ENCODE data around the gene POPDC2. TPM values are rescaled to one million over a fixed set of nuclear protein-coding genes. Genes with fewer than 3 reads are reported as not detected.
A peak's percentile ranks its signal among the peaks of the same experiment; 100 is the strongest.

The POPDC2 gene, protein sequence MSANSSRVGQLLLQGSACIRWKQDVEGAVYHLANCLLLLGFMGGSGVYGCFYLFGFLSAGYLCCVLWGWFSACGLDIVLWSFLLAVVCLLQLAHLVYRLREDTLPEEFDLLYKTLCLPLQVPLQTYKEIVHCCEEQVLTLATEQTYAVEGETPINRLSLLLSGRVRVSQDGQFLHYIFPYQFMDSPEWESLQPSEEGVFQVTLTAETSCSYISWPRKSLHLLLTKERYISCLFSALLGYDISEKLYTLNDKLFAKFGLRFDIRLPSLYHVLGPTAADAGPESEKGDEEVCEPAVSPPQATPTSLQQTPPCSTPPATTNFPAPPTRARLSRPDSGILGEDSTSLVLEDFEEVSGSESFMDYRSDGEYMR
- total RNA-seq (2021; ENCODE audit: unreplicated experiment) (0.15 TPM), Bru-seq, nascent RNA (percentile 25 among the genes with signal in this experiment), BruChase-seq, experiment 1, labeled RNA remaining after a 2-hour chase (percentile 31 among the genes with signal in this experiment), BruChase-seq, experiment 2, labeled RNA remaining after a 6-hour chase (percentile 28 among the genes with signal in this experiment)
- polyA plus RNA-seq (2012; ENCODE audit: insufficient read length) = not detected
- long read RNA-seq = 0 reads

DNA sequence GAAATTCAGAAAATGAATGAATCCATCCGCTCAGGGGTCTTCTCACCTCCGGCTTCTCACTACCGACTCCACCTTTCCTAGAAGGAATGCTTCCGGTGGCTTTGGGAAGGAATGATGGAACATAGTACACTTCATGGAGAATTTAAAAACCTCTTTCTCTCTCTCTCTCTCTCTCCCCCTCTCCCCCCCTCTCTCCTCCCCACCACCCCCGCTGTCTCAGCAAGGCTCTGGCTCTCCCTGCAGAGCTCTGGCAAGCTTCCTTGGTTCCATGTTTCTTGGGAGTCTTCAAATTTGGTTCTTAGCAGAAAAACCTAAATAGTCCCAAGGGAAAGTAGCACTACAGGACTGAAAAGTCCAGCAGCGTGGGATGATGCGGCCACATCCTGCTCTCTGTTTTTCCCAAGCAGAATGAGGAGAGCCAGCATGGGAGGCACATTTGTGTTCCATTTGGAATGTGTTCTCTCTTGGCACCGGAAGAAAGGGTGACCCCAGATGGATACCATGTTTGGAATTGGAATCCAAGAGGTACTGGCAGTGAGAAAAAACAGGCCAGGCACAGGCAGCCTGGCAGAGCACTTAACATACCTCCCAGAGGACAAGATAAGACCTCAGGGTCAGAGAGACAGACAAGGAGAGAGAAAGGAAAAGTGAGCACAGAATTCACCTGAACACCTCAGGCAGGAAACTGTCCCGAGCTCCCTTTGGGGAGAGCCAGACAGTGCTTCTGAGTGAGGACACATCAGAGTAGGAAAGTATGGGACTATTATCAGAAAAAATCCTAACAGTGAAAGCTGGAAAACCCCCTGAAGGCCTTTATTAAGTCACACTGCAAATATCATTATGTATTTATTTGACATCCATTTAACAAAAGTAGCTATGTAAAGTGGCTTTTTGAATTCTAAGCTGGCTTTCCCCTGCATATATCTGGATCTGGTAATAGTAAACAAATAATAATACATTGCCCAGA is at the start of gene POPDC2:
Gene POPDC2, minus strand, starts transcription at position 116 of the 967 bp plus-strand sequence. CDS start 166 bp downstream, outside the sequence.
- no peak within 1 kb of the TSS for H3K27ac ChIP-seq (ENCODE audit: low read length)
- ChIA-PET CTCF (no interaction called here), POLR2A (no interaction called here)
- intact Hi-C loops (cut with micrococcal nuclease; ENCODE audit: unreplicated experiment) = no loop called here
- H3K4me1 ChIP-seq (ENCODE audit: control insufficient read depth, insufficient read depth, low read length) = no peaks in the 10 kb centered on the region
- H3K27me3 ChIP-seq (ENCODE audit: control insufficient read depth, insufficient read depth, low read length) = peaks cover 7% of the 10 kb centered on the region; the same call in 1 of the 2 replicates
- no peaks in the 10 kb centered on the region for H3K36me3 ChIP-seq (ENCODE audit: control insufficient read depth, insufficient read depth, low read length)
- H3K9me3 ChIP-seq (ENCODE audit: control insufficient read depth, insufficient read depth, low read depth, low read length) = no peaks in the 10 kb centered on the region
- BruUV-seq (replicated peaks) = no TSS peak
- no peak for TF ChIP-seq POLR2AphosphoS5 (IDR thresholded peaks at IDR 0.05; ENCODE audit: low read depth, low read length)
- no peak for TF ChIP-seq TCF7L2 (IDR thresholded peaks at IDR 0.05; ENCODE audit: low read depth, low read length)
- TF ChIP-seq, protein P1, sequence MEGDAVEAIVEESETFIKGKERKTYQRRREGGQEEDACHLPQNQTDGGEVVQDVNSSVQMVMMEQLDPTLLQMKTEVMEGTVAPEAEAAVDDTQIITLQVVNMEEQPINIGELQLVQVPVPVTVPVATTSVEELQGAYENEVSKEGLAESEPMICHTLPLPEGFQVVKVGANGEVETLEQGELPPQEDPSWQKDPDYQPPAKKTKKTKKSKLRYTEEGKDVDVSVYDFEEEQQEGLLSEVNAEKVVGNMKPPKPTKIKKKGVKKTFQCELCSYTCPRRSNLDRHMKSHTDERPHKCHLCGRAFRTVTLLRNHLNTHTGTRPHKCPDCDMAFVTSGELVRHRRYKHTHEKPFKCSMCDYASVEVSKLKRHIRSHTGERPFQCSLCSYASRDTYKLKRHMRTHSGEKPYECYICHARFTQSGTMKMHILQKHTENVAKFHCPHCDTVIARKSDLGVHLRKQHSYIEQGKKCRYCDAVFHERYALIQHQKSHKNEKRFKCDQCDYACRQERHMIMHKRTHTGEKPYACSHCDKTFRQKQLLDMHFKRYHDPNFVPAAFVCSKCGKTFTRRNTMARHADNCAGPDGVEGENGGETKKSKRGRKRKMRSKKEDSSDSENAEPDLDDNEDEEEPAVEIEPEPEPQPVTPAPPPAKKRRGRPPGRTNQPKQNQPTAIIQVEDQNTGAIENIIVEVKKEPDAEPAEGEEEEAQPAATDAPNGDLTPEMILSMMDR (IDR thresholded peaks at IDR 0.05) = no peak
- TF ChIP-seq, protein P2, sequence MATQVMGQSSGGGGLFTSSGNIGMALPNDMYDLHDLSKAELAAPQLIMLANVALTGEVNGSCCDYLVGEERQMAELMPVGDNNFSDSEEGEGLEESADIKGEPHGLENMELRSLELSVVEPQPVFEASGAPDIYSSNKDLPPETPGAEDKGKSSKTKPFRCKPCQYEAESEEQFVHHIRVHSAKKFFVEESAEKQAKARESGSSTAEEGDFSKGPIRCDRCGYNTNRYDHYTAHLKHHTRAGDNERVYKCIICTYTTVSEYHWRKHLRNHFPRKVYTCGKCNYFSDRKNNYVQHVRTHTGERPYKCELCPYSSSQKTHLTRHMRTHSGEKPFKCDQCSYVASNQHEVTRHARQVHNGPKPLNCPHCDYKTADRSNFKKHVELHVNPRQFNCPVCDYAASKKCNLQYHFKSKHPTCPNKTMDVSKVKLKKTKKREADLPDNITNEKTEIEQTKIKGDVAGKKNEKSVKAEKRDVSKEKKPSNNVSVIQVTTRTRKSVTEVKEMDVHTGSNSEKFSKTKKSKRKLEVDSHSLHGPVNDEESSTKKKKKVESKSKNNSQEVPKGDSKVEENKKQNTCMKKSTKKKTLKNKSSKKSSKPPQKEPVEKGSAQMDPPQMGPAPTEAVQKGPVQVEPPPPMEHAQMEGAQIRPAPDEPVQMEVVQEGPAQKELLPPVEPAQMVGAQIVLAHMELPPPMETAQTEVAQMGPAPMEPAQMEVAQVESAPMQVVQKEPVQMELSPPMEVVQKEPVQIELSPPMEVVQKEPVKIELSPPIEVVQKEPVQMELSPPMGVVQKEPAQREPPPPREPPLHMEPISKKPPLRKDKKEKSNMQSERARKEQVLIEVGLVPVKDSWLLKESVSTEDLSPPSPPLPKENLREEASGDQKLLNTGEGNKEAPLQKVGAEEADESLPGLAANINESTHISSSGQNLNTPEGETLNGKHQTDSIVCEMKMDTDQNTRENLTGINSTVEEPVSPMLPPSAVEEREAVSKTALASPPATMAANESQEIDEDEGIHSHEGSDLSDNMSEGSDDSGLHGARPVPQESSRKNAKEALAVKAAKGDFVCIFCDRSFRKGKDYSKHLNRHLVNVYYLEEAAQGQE (IDR thresholded peaks at IDR 0.05; ENCODE audit: insufficient read depth in 1 of 2, low read depth in 2 of 2, low read length in 1 of 2) = no peak
- TF ChIP-seq SIN3A (IDR thresholded peaks at IDR 0.05; ENCODE audit: borderline replicate concordance, insufficient read depth, low read depth, low read length) = no peak
- H3K4me3 ChIP-seq (ENCODE audit: low read depth in 2 of 2, low read length in 2 of 2) = no peak within 1 kb of the TSS
- DNase-seq (ENCODE audit: low read depth, low spot score) (no peak), ATAC-seq (no peak)
- in situ Hi-C loops (cut with HindIII; ENCODE audit: low pct_unique_long_range_greater_than_20kb, low sequenced_read_pairs) = no loop called here

DNA sequence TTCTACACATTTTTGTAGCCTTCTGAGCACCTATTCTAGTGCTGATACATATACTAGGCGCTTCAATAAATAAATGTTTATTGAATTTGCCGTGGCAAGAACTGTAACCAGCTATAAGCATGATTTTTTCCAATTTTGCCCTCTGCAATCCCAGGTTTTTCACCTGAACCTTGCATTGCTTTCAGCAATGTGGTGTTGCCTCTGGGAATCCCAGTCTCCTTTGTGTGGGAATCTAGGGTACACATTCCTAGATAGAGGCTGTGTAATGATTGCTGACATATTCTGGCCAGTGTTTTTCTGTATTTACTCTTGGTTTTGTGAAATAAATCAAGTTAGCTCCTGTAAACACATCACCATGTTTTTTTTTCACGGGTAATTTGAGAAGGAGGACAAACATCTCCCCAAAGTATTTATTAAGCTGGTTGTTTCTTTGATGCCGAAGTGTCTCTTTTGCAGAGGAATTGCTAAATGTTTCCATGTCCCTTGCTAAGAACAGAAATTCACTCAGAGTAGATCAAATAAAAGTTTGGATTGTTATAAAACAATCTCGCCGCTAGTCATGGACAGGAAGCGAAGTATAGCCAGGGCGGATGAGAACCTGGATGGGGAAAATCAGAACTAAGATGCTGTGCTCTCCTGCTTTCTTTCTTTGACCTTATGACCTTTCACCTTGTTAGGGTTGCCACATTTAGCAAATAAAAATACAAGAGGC is 43.6 kb upstream of the POPDC2 start:
- Histone ChIP-seq H3K9me3 (ENCODE audit: control insufficient read depth, insufficient read depth, low read depth, low read length) (no peaks in the 10 kb centered on the region), H3K27me3 (ENCODE audit: control insufficient read depth, insufficient read depth, low read length) (peaks cover 3% of the 10 kb centered on the region; the same call in 1 of the 2 replicates), H3K36me3 (ENCODE audit: control insufficient read depth, insufficient read depth, low read length) (no peaks in the 10 kb centered on the region), H3K27ac (ENCODE audit: low read length) (no peak overlapping the region), H3K4me1 (ENCODE audit: control insufficient read depth, insufficient read depth, low read length) (peaks cover 5% of the 10 kb centered on the region; the same call in 1 of the 2 replicates), H3K4me3 (ENCODE audit: low read depth in 2 of 2, low read length in 2 of 2) (no peak overlapping the region)
- BruUV-seq (replicated peaks) = no TSS peak
- ChIA-PET CTCF (interaction anchor here (0.6 kb wide), 1 partner anchor 11 kb away, joined by 3 read pairs; no protein-coding TSS in a partner anchor), POLR2A (no interaction called here)
- DNase-seq (ENCODE audit: low read depth, low spot score) = no peak
- in situ Hi-C loops (cut with HindIII; ENCODE audit: low pct_unique_long_range_greater_than_20kb, low sequenced_read_pairs) = no loop called here
- TF ChIP-seq POLR2AphosphoS5 (IDR thresholded peaks at IDR 0.05; ENCODE audit: low read depth, low read length) (no peak), TCF7L2 (IDR thresholded peaks at IDR 0.05; ENCODE audit: low read depth, low read length) (no peak), SIN3A (IDR thresholded peaks at IDR 0.05; ENCODE audit: borderline replicate concordance, insufficient read depth, low read depth, low read length) (no peak)
- TF ChIP-seq, protein P2 (IDR thresholded peaks at IDR 0.05; ENCODE audit: insufficient read depth in 1 of 2, low read depth in 2 of 2, low read length in 1 of 2) = no peak
- TF ChIP-seq, protein P1 (IDR thresholded peaks at IDR 0.05) = no peak
- intact Hi-C loops (cut with micrococcal nuclease; ENCODE audit: unreplicated experiment) = no loop called here
- no peak for ATAC-seq

All from Panc1 (cell line).